GM19372 (cell line): Measurements from ENCODE around the gene S100A4.
"Not testable (repeated sequence)": the region's sequence is repeated elsewhere in the genome, so short reads cannot be mapped to it uniquely, and the experiment has no call there.

ENCODE experiments used
- ATAC-seq: cut with Tn5 transposase; IDR thresholded peaks from one replicate; pipeline ENCODE4 v1.9.1; 2021; ENCODE audit warnings: mild to moderate bottlenecking, low read depth, moderate library complexity; ENCODE audit not compliant: unreplicated experiment

Gene S100A4

GRCh38 chr1:153536012-153536670 lies 9.5 kb downstream of the S100A4 start:
- ATAC-seq: no peak

GRCh38 chr1:153535242-153536011 lies 10.2 kb downstream of the S100A4 start, which contains the start of gene S100A6:
Gene S100A6, minus strand, starts transcription at chr1:153535991. Its CDS starts 652 bp downstream, at chr1:153535339.
- ATAC-seq: no peak

GRCh38 chr1:153534925-153535241 lies 10.7 kb downstream of the S100A4 start:
- no peak for ATAC-seq

GRCh38 chr1:153534226-153534924 lies 11.2 kb downstream of the S100A4 start:
- ATAC-seq: no peak

GRCh38 chr1:153533689-153534201 lies 11.9 kb downstream of the S100A4 start:
- no peak for ATAC-seq

- no peak for ATAC-seq
These were observed 12.6 kb downstream of the S100A4 start for GRCh38 chr1:153532769-153533599.

- ATAC-seq: no peak
These were observed 13.4 kb downstream of the S100A4 start for GRCh38 chr1:153532181-153532580.

GRCh38 chr1:153531638-153532037 lies 14.0 kb downstream of the S100A4 start:
- ATAC-seq: no peak

GRCh38 chr1:153527683-153528040 lies 17.9 kb downstream of the S100A4 start:
- ATAC-seq: no peak

GRCh38 chr1:153527023-153527682 lies 18.5 kb downstream of the S100A4 start:
- ATAC-seq: no peak

- ATAC-seq: no peak
These were observed 19.5 kb downstream of the S100A4 start for GRCh38 chr1:153526132-153526543.

- ATAC-seq: no peak
These were observed 20.4 kb downstream of the S100A4 start for GRCh38 chr1:153525088-153525728.

- not testable (repeated sequence) for ATAC-seq
These were observed 23.1 kb downstream of the S100A4 start for GRCh38 chr1:153522353-153523048.

- ATAC-seq: not testable (repeated sequence)
These were observed 23.8 kb downstream of the S100A4 start for GRCh38 chr1:153521808-153522207.

- no peak for ATAC-seq
These were observed 24.7 kb downstream of the S100A4 start for GRCh38 chr1:153520818-153521476.

GRCh38 chr1:153520137-153520691 lies 25.4 kb downstream of the S100A4 start:
- not testable (repeated sequence) for ATAC-seq

GRCh38 chr1:153519242-153519641 lies 26.4 kb downstream of the S100A4 start:
- no peak for ATAC-seq
